A549 (cell line): Measurements from ENCODE around the gene SWT1. TPM values are rescaled to one million over a fixed set of nuclear protein-coding genes. Genes with fewer than 3 reads are reported as not detected.

Source experiments
- ATAC-seq, 2 experiments: fragments of 200-7000 bp in 1 of 2; fragments of >200 bp in 1 of 2; cut with Nextera tagmentation in 1 of 2; cut with Tn5 transposase in 1 of 2; 3 replicates each; pipeline versions ENCODE4 v1.8.0 to v1.9.1; 2018 to 2020; ENCODE audit warnings: mild to moderate bottlenecking in 1 of 2, moderate library complexity in 1 of 2
- CTCF ChIA-PET: fragments of 300-600 bp; sonication (Branson Sonifier 250); formaldehyde crosslinking; extraction: SDS; loops from one replicate; lab custom pipeline; 2021; ENCODE audit warnings: antibody characterized with exemption, inconsistent platforms; lab: Yijun Ruan, JAX
- POLR2A ChIA-PET: fragments of 350-600 bp; formaldehyde crosslinking; extraction: SDS; loops from one replicate; lab custom pipeline; 2021; ENCODE audit warnings: antibody characterized with exemption, inconsistent platforms; lab: Yijun Ruan, JAX
- DNase-seq, 2 experiments: peaks; one replicate each; pipeline versions ENCODE4 v3.0.0 to v3.0.0-alpha.2; 2011 to 2016; ENCODE audit warnings: low read depth in 1 of 2, low spot score in 1 of 2
- FAIRE-seq: peaks from 2 replicates; lab custom pipeline; 2011; peaks lifted over from hg19 to GRCh38; lab: Jason Lieb, UNC
- H3K27ac ChIP-seq, 2 experiments: fragments of >200 bp; sonication (Bioruptor Twin); formaldehyde crosslinking; 3 replicates each; pipeline ENCODE4 v1.5.1; 2016 to 2017
- H3K4me1 ChIP-seq: fragments of >200 bp; sonication (Bioruptor Twin); formaldehyde crosslinking; 3 replicates; pipeline ENCODE4 v1.6.1; 2016
- H3K4me2 ChIP-seq: fragments of >200 bp; sonication (Bioruptor Twin); formaldehyde crosslinking; 3 replicates; pipeline ENCODE4 v1.6.1; 2016
- H3K4me3 ChIP-seq: fragments of >200 bp; sonication (Bioruptor Twin); formaldehyde crosslinking; 3 replicates; pipeline ENCODE4 v1.5.1; 2016
- H3K9me3 ChIP-seq: fragments of >200 bp; sonication (Bioruptor Twin); formaldehyde crosslinking; 3 replicates; pipeline ENCODE4 v1.6.1; 2016
- CEBPB ChIP-seq, 2 experiments: fragments of >200 bp in 1 of 2; sonication (Bioruptor Twin) in 1 of 2; formaldehyde crosslinking in 1 of 2; IDR thresholded peaks; 2 replicates each; pipeline ENCODE4 v1.6.1; 2012 to 2016
- CHD2 ChIP-seq: fragments of 150-350 bp; IDR thresholded peaks from 2 replicates; pipeline ENCODE4 v1.6.1; 2014; ENCODE audit warnings: low read length; ENCODE audit not compliant: partially characterized antibody
- CHD4 ChIP-seq: fragments of 200-600 bp; sonication (generic); IDR thresholded peaks from 2 replicates; pipeline ENCODE4 v1.6.1; 2016; ENCODE audit warnings: antibody characterized with exemption, mild to moderate bottlenecking, borderline replicate concordance
- EHF ChIP-seq: fragments of 250-450 bp; sonication (Bioruptor Pico); IDR thresholded peaks from 2 replicates; pipeline ENCODE4 v1.5.0; 2020; ENCODE audit warnings: mild to moderate bottlenecking
- EHMT2 ChIP-seq: fragments of 200-600 bp; sonication (generic); IDR thresholded peaks from 2 replicates; pipeline ENCODE4 v1.6.1; 2016; ENCODE audit warnings: antibody characterized with exemption, low read depth, mild to moderate bottlenecking, moderate library complexity
- EP300 ChIP-seq, 2 experiments: fragments of >200 bp; sonication (Bioruptor Twin); formaldehyde crosslinking; IDR thresholded peaks; 2 replicates in 1 of 2; 3 replicates in 1 of 2; pipeline ENCODE4 v1.6.1; 2016 to 2017
- FOSB ChIP-seq: fragments of 250-450 bp; sonication (Bioruptor Pico); IDR thresholded peaks from 2 replicates; pipeline ENCODE4 v1.5.0; 2020; ENCODE audit warnings: mild to moderate bottlenecking, moderate library complexity
- FOSL2 ChIP-seq, 2 experiments: fragments of 450-650 bp in 1 of 2; fragments of >200 bp in 1 of 2; sonication (Bioruptor Twin) in 1 of 2; formaldehyde crosslinking; IDR thresholded peaks; 2 replicates each; pipeline versions ENCODE4 v1.5.0 to v1.6.1; 2016 to 2020; ENCODE audit warnings: mild to moderate bottlenecking in 1 of 2, moderate library complexity in 1 of 2
- HES2 ChIP-seq: fragments of >200 bp; sonication (Bioruptor Twin); formaldehyde crosslinking; IDR thresholded peaks from 2 replicates; pipeline ENCODE4 v1.6.1; 2016
- HEYL ChIP-seq: fragments of 250-450 bp; sonication (Bioruptor Pico); IDR thresholded peaks from 2 replicates; pipeline ENCODE4 v1.8.0; 2021; ENCODE audit warnings: mild to moderate bottlenecking, moderate library complexity
- HOXB5 ChIP-seq: fragments of 250-450 bp; sonication (Bioruptor Pico); IDR thresholded peaks from 2 replicates; pipeline ENCODE4 v1.5.0; 2020; ENCODE audit warnings: mild to moderate bottlenecking, moderate library complexity
- JUN ChIP-seq, 2 experiments: fragments of >200 bp; sonication (Bioruptor Twin); formaldehyde crosslinking; IDR thresholded peaks; 2 replicates in 1 of 2; 3 replicates in 1 of 2; pipeline ENCODE4 v1.6.1; 2016 to 2017
- KDM5A ChIP-seq: fragments of 200-600 bp; sonication (generic); IDR thresholded peaks from 2 replicates; pipeline ENCODE4 v1.6.1; 2016; ENCODE audit warnings: antibody characterized with exemption, mild to moderate bottlenecking
- MAFK ChIP-seq: fragments of 450-650 bp; IDR thresholded peaks from 2 replicates; pipeline ENCODE4 v1.6.1; 2014; ENCODE audit not compliant: partially characterized antibody
- MAZ ChIP-seq: fragments of 150-350 bp; IDR thresholded peaks from 2 replicates; pipeline ENCODE4 v1.6.1; 2014; ENCODE audit warnings: antibody characterized with exemption, low read depth, low read length, borderline replicate concordance
- MYC ChIP-seq: IDR thresholded peaks from 2 replicates; pipeline ENCODE4 v1.6.1; 2012; ENCODE audit warnings: mild to moderate bottlenecking, inconsistent platforms, low read length, improper control_type of control experiment, borderline replicate concordance
- POLR2A ChIP-seq: IDR thresholded peaks from 2 replicates; pipeline ENCODE4 v1.6.1; 2012; ENCODE audit warnings: mild to moderate bottlenecking, low read length
- POLR2AphosphoS2 ChIP-seq: conservative IDR thresholded peaks from 2 replicates; pipeline ENCODE4 v1.6.1; 2012; ENCODE audit warnings: low read length, improper control_type of control experiment, inconsistent platforms
- RAD21 ChIP-seq, 2 experiments: fragments of >200 bp in 1 of 2; sonication (Bioruptor Twin) in 1 of 2; formaldehyde crosslinking in 1 of 2; IDR thresholded peaks in 1 of 2; conservative IDR thresholded peaks in 1 of 2; 2 replicates in 1 of 2; 3 replicates in 1 of 2; pipeline ENCODE4 v1.6.1; 2012 to 2018; ENCODE audit warnings: inconsistent platforms in 1 of 2
- RCOR1 ChIP-seq: fragments of 150-350 bp; IDR thresholded peaks from 2 replicates; pipeline ENCODE4 v1.6.1; 2014; ENCODE audit warnings: antibody characterized with exemption, low read length, low read depth
- RFX5 ChIP-seq: fragments of 450-650 bp; IDR thresholded peaks from 2 replicates; pipeline ENCODE4 v1.7.1; 2014; ENCODE audit warnings: antibody characterized with exemption, mild to moderate bottlenecking, moderate library complexity
- RNF2 ChIP-seq: fragments of 200-600 bp; sonication (generic); IDR thresholded peaks from 2 replicates; pipeline ENCODE4 v1.6.1; 2016; ENCODE audit warnings: low read depth, mild to moderate bottlenecking, antibody characterized with exemption, moderate library complexity, borderline replicate concordance
- SREBF2 ChIP-seq: fragments of 450-650 bp; IDR thresholded peaks from 2 replicates; pipeline ENCODE4 v1.6.1; 2014; ENCODE audit warnings: mild to moderate bottlenecking, moderate library complexity
- USF2 ChIP-seq: fragments of 450-650 bp; IDR thresholded peaks from 2 replicates; pipeline ENCODE4 v1.6.1; 2014; ENCODE audit warnings: antibody characterized with exemption
- ZC3H11A ChIP-seq: fragments of 450-650 bp; IDR thresholded peaks from 2 replicates; pipeline ENCODE4 v1.6.1; 2014; ENCODE audit warnings: antibody characterized with exemption, mild to moderate bottlenecking
- ZNF302 ChIP-seq: fragments of 250-450 bp; sonication (Bioruptor Pico); IDR thresholded peaks from 2 replicates; pipeline ENCODE4 v1.9.0; 2021; ENCODE audit warnings: inconsistent platforms, mild to moderate bottlenecking, moderate library complexity
- WGBS: methylation state at CpG from one replicate; pipeline ENCODE4 v1.1.6; 2017; ENCODE audit errors: missing lambda C conversion rate; 5-methylcytosine and 5-hydroxymethylcytosine counted together
- polyA plus RNA-seq, 4 experiments: library from polyadenylated mRNA; depleted of rRNA in 3 of 4; stranded (reverse); fragments of >200 nt; fragmentation: RNase III in 1 of 4; extraction: RNeasy Plus Mini Kit Qiagen cat#74134 plus additional on column Dnase treatment in 1 of 4; gene quantifications; 2 replicates in 3 of 4; 3 replicates in 1 of 4; pipeline ENCODE4 v1.2.3, GENCODE V29; 2011 to 2017
- TF ChIP-seq, protein P1 (sequence below): IDR thresholded peaks from 2 replicates; pipeline ENCODE4 v1.6.1; 2012; ENCODE audit warnings: low read depth, borderline replicate concordance

The SWT1 gene
- polyA plus RNA-seq, 2 of the 4 experiments (the other 2 are of a cell fraction) = 1.5 to 2.4 TPM

DNA sequence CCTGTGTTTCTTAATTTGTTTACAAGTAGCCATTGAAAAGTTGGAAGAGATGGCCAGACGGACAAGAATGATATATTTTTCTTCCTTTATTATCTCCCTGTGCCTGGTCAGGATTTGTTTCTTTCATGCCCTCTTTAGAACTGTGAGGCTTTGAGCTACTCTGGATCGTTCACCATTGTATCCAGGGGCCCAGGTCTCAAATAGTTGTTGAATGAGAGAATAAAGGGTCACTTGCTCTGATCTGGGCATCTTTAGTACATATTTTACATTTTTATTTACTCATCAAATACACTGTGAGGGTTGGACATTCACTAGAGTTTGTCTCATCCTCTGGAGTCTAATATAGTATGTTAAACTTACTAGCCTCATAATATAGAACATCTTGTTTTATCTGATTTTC lies 111.4 kb downstream of the SWT1 start:
- no peak for TF ChIP-seq POLR2A
- TF ChIP-seq CHD4 = no peak
- TF ChIP-seq FOSB (CRISPR knock-in tag) = no peak
- TF ChIP-seq MAFK = no peak
- TF ChIP-seq RNF2 = no peak
- no peak for TF ChIP-seq SREBF2
- TF ChIP-seq KDM5A = no peak
- no peak for TF ChIP-seq EP300 (IDR thresholded peaks at IDR 0.05)
- no peak for TF ChIP-seq CEBPB (IDR thresholded peaks at IDR 0.05)
- no peak for TF ChIP-seq RFX5
- TF ChIP-seq EHF (CRISPR knock-in tag) = no peak
- TF ChIP-seq HEYL (CRISPR knock-in tag) = no peak
- no peak for TF ChIP-seq RAD21 (conservative IDR thresholded peaks at IDR 0.05 in 1 of 2, IDR thresholded peaks at IDR 0.05 in 1 of 2)
- no peak for TF ChIP-seq RCOR1
- no peak for TF ChIP-seq ZC3H11A
- no peak for TF ChIP-seq EHMT2
- TF ChIP-seq POLR2AphosphoS2 = no peak
- no peak for TF ChIP-seq JUN (IDR thresholded peaks at IDR 0.05)
- TF ChIP-seq MAZ = no peak
- no peak for TF ChIP-seq ZNF302
- ChIA-PET POLR2A (no interaction called here), CTCF (no interaction called here)
- DNase-seq = no peak
- 47% methylated on average over 2 of the region's 2 CpGs for WGBS
- no peak overlapping the region for H3K4me3 ChIP-seq
- no peak for FAIRE-seq
- H3K27ac ChIP-seq = no peak overlapping the region
- H3K9me3 ChIP-seq = no peaks in the 10 kb centered on the region
- H3K4me1 ChIP-seq = no peaks in the 10 kb centered on the region
- no peak for ATAC-seq
- H3K4me2 ChIP-seq = no peak overlapping the region

DNA sequence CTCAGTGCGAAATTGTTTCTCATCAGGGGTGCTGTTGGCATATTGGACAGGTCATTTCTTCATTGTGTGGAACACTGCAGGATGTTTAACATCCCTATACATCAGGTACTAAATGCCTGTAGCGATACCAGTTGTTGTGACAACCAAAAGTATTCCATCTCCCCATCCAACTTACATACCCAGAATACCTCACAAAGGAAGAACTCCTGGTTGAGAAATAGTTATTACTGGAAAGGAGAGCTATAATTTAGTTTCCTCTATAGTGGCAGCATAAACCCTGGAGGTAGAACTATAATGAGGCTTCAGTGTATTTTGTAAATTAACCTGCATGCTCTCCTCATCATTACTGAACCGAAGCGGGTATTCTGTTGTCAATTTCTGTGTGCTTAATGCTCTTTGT lies 115.0 kb downstream of the SWT1 start:
- no peak for FAIRE-seq
- Histone ChIP-seq H3K4me1 (no peaks in the 10 kb centered on the region), H3K4me3 (no peak overlapping the region), H3K4me2 (no peak overlapping the region), H3K27ac (no peak overlapping the region), H3K9me3 (no peaks in the 10 kb centered on the region)
- POLR2A ChIA-PET = no interaction called here
- CTCF ChIA-PET = no interaction called here
- ATAC-seq = no peak
- TF ChIP-seq EHF (CRISPR knock-in tag) (no peak), JUN (IDR thresholded peaks at IDR 0.05) (no peak), HEYL (CRISPR knock-in tag) (no peak), HES2 (no peak), ZNF302 (no peak), SREBF2 (no peak), FOSL2 (IDR thresholded peaks at IDR 0.05) (no peak), FOSL2 (CRISPR knock-in tag; IDR thresholded peaks at IDR 0.05) (no peak), CHD2 (no peak), USF2 (no peak), HOXB5 (CRISPR knock-in tag) (no peak), CHD4 (no peak), MYC (no peak)
- TF ChIP-seq, protein P1, sequence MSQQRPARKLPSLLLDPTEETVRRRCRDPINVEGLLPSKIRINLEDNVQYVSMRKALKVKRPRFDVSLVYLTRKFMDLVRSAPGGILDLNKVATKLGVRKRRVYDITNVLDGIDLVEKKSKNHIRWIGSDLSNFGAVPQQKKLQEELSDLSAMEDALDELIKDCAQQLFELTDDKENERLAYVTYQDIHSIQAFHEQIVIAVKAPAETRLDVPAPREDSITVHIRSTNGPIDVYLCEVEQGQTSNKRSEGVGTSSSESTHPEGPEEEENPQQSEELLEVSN = no peak
- 93% methylated on average over 4 of the region's 4 CpGs for WGBS
- no peak for DNase-seq
